HFF-Myc (cell line): ENCODE measurements around the gene CCNI2.

Experiments used
- DNase-seq: peaks from one replicate; pipeline ENCODE4 v3.0.0-alpha.2; 2011; ENCODE audit warnings: low read depth; ENCODE audit errors: extremely low read depth
- H3K4me3 ChIP-seq: replicated peaks from 2 replicates; pipeline ENCODE4 v1.5.1; 2011; ENCODE audit warnings: low read depth, mild to moderate bottlenecking, control low read depth, low read length
- CTCF ChIP-seq: IDR thresholded peaks from 2 replicates; pipeline ENCODE4 v1.5.1; 2012; ENCODE audit warnings: mild to moderate bottlenecking, low read depth, low read length, control low read depth; ENCODE audit errors: missing control alignments

CCNI2 gene

GRCh38 chr5:132770476-132771159 lies 23.4 kb downstream of the CCNI2 start:
- DNase-seq: no peak
- no peak overlapping the region for H3K4me3 ChIP-seq
- no peak for TF ChIP-seq CTCF

- no peak overlapping the region for H3K4me3 ChIP-seq
- TF ChIP-seq CTCF: no peak
- DNase-seq: no peak
Observed at GRCh38 chr5:132771503-132771998, 24.3 kb downstream of the CCNI2 start.

- TF ChIP-seq CTCF: no peak
- DNase-seq: no peak
- no peak overlapping the region for H3K4me3 ChIP-seq
Observed at GRCh38 chr5:132772291-132773070, 25.3 kb downstream of the CCNI2 start.

GRCh38 chr5:132773114-132773513 lies 25.9 kb downstream of the CCNI2 start:
- no peak for DNase-seq
- no peak overlapping the region for H3K4me3 ChIP-seq
- no peak for TF ChIP-seq CTCF

- TF ChIP-seq CTCF: no peak
- no peak overlapping the region for H3K4me3 ChIP-seq
- no peak for DNase-seq
Observed at GRCh38 chr5:132773601-132774355, 26.6 kb downstream of the CCNI2 start.

GRCh38 chr5:132774406-132774805 lies 27.2 kb downstream of the CCNI2 start:
- DNase-seq: no peak
- no peak overlapping the region for H3K4me3 ChIP-seq
- no peak for TF ChIP-seq CTCF
